ENCODE results near the gene KCNT2. TPM values are rescaled to one million over a fixed set of nuclear protein-coding genes. Genes with fewer than 3 reads are reported as not detected.

Gene KCNT2
- total RNA-seq, 4 donors from 2014 or later: 6.5 to 25.1 (median 10.0) TPM

- no peak for ATAC-seq
- H3K27me3 ChIP-seq: no peaks in the 10 kb centered on the region
- no peak overlapping the region for H3K27ac ChIP-seq
- 65 to 73% methylated on average over 2 of the region's 2 CpGs for WGBS, 2 donors (ENCODE audit: low coverage in 1 of 2)
- TF ChIP-seq POLR2AphosphoS5 (IDR thresholded peaks at IDR 0.05) (no peak), CTCF (IDR thresholded peaks at IDR 0.05) (no peak), POLR2A (IDR thresholded peaks at IDR 0.05) (no peak), EP300 (IDR thresholded peaks at IDR 0.05) (no peak)
- H3K4me3 ChIP-seq: no peak overlapping the region
- H3K9me3 ChIP-seq: no peaks in the 10 kb centered on the region
- peaks cover 0 to 19% (median 3%) of the 10 kb centered on the region in 3 donors for H3K4me1 ChIP-seq
- H3K36me3 ChIP-seq: no peaks in the 10 kb centered on the region
These were observed 215.0 kb downstream of the KCNT2 start for GRCh38 chr1:196393282-196393681.

GRCh38 chr1:196387766-196388165 is 220.5 kb downstream of the KCNT2 start:
- WGBS, 2 donors (ENCODE audit: low coverage in 1 of 2): 89 to 94% methylated on average over 3 of the region's 3 CpGs
- H3K36me3 ChIP-seq: no peaks in the 10 kb centered on the region
- H3K27me3 ChIP-seq: no peaks in the 10 kb centered on the region
- no peaks in the 10 kb centered on the region for H3K9me3 ChIP-seq
- no peaks in the 10 kb centered on the region for H3K4me1 ChIP-seq
- H3K4me3 ChIP-seq: no peak overlapping the region
- no peak overlapping the region for H3K27ac ChIP-seq
- ATAC-seq: no peak
- TF ChIP-seq POLR2A (IDR thresholded peaks at IDR 0.05): no peak
- TF ChIP-seq EP300 (IDR thresholded peaks at IDR 0.05): no peak
- TF ChIP-seq CTCF (IDR thresholded peaks at IDR 0.05): no peak
- no peak for TF ChIP-seq POLR2AphosphoS5 (IDR thresholded peaks at IDR 0.05)

DNA sequence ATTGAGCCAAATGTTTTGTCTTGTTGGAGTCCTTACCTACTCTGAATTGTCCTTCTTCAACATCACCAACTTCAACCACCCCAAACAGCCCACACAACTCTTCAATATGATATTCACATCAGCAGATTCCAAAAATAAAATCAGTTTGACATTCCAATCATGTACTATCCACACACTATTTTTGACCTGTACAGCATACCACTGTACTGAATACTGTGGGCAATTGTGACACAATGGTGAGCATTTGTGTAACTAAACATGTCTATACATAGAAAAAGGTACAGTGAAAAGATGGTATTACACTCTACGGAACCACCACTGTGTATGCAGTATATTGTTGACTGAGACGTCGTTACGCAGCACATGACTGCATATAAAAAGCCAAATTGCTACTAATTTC is 223.1 kb downstream of the KCNT2 start:
- H3K4me1 ChIP-seq: peaks cover 0 to 8% (median 4%) of the 10 kb centered on the region in 3 donors
- no peaks in the 10 kb centered on the region for H3K36me3 ChIP-seq
- H3K27me3 ChIP-seq: no peaks in the 10 kb centered on the region
- no peak overlapping the region for H3K27ac ChIP-seq
- no peaks in the 10 kb centered on the region for H3K9me3 ChIP-seq
- WGBS, 2 donors (ENCODE audit: low coverage in 1 of 2): 96 to 100% methylated on average over 3 to 4 of the region's 4 CpGs
- TF ChIP-seq POLR2AphosphoS5 (IDR thresholded peaks at IDR 0.05) (no peak), CTCF (IDR thresholded peaks at IDR 0.05) (no peak), EP300 (IDR thresholded peaks at IDR 0.05) (no peak), POLR2A (IDR thresholded peaks at IDR 0.05) (no peak)
- no peak overlapping the region for H3K4me3 ChIP-seq
- ATAC-seq: no peak

DNA sequence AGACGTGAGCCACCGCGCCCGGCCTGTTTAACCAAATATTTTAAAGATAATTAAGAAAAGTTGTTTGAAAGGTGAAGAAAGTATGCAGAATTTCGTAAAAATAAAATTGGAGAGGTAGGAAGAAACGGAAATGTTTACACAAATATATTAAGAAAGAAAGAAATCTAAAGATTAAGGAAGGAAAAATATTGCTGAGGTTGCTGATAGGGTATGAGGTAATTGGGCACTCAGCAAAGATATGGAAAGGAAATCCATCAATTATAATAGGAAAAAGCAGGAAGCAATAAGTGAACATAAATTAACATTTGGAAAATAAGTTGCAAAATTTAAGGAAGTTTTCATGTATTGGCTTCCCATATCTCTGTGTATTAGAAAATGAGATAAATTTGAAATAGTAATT is 225.9 kb downstream of the KCNT2 start:
- Histone ChIP-seq H3K36me3 (no peaks in the 10 kb centered on the region), H3K4me1 (peaks cover 0 to 11% (median 4%) of the 10 kb centered on the region in 3 donors), H3K9me3 (no peaks in the 10 kb centered on the region), H3K27ac (no peak overlapping the region), H3K4me3 (no peak overlapping the region), H3K27me3 (no peaks in the 10 kb centered on the region)
- 85% methylated on average over 2 of the region's 6 CpGs; no CpG with 5 or more reads in 1 of the 2 donors for WGBS, 2 donors (ENCODE audit: low coverage in 1 of 2)
- TF ChIP-seq POLR2AphosphoS5 (IDR thresholded peaks at IDR 0.05) (no peak), POLR2A (IDR thresholded peaks at IDR 0.05) (no peak)
- no peak for ATAC-seq

- Histone ChIP-seq H3K27ac (no peak overlapping the region), H3K4me3 (no peak overlapping the region), H3K36me3 (no peaks in the 10 kb centered on the region), H3K27me3 (no peaks in the 10 kb centered on the region), H3K4me1 (peaks cover 0 to 11% (median 4%) of the 10 kb centered on the region in 3 donors), H3K9me3 (no peaks in the 10 kb centered on the region)
- TF ChIP-seq EP300 (IDR thresholded peaks at IDR 0.05): no peak
- TF ChIP-seq POLR2A (IDR thresholded peaks at IDR 0.05): no peak
- no peak for TF ChIP-seq CTCF (IDR thresholded peaks at IDR 0.05)
- ATAC-seq: no peak
- 96 to 98% methylated on average over 4 of the region's 4 CpGs for WGBS, 2 donors (ENCODE audit: low coverage in 1 of 2)
These were observed 226.7 kb downstream of the KCNT2 start for GRCh38 chr1:196381544-196381943.

Data from gastroesophageal sphincter (tissue), 4 donors.